HEK293 (cell line): ENCODE results near the gene METTL25B.

Experiments
- BCL6B ChIP-seq: fragments of 450-650 bp; formaldehyde crosslinking; IDR thresholded peaks from 2 replicates; pipeline ENCODE4 v1.5.1; 2017; ENCODE audit warnings: missing biosample characterization, missing genetic modification characterization
- EGR2 ChIP-seq: fragments of 450-650 bp; formaldehyde crosslinking; IDR thresholded peaks from 2 replicates; pipeline ENCODE4 v1.5.1; 2016; ENCODE audit warnings: low read depth, missing biosample characterization, missing genetic modification characterization
- MEIS1 ChIP-seq: sonication (generic); formaldehyde crosslinking; IDR thresholded peaks from 2 replicates; pipeline ENCODE4 v1.8.1; 2022; ENCODE audit warnings: missing genetic modification reagents, mild to moderate bottlenecking, borderline replicate concordance
- OSR2 ChIP-seq: fragments of 450-650 bp; formaldehyde crosslinking; IDR thresholded peaks from 2 replicates; pipeline ENCODE4 v1.5.1; 2016; ENCODE audit warnings: missing biosample characterization, missing genetic modification characterization
- PRDM1 ChIP-seq: fragments of 450-650 bp; formaldehyde crosslinking; IDR thresholded peaks from 2 replicates; pipeline ENCODE4; 2016; ENCODE audit warnings: missing biosample characterization, missing genetic modification characterization
- PRDM2 ChIP-seq: fragments of 450-650 bp; formaldehyde crosslinking; IDR thresholded peaks from 2 replicates; pipeline ENCODE4 v1.5.1; 2016; ENCODE audit warnings: missing biosample characterization, missing genetic modification characterization, borderline replicate concordance
- REST ChIP-seq: fragments of 450-650 bp; formaldehyde crosslinking; IDR thresholded peaks from 2 replicates; pipeline ENCODE4 v1.5.1; 2016; ENCODE audit warnings: missing biosample characterization, missing genetic modification characterization
- ZFHX2 ChIP-seq: fragments of 450-650 bp; formaldehyde crosslinking; conservative IDR thresholded peaks from 2 replicates; pipeline ENCODE4 v1.5.1; 2016; ENCODE audit warnings: missing biosample characterization, missing genetic modification characterization
- ZFP69B ChIP-seq: fragments of 450-650 bp; formaldehyde crosslinking; IDR thresholded peaks from 2 replicates; pipeline ENCODE4 v1.5.1; 2016; ENCODE audit warnings: missing biosample characterization, missing genetic modification characterization
- ZNF2 ChIP-seq: fragments of 450-650 bp; formaldehyde crosslinking; IDR thresholded peaks from 2 replicates; pipeline ENCODE4 v1.5.1; 2016; ENCODE audit warnings: missing biosample characterization, missing genetic modification characterization
- ZNF354C ChIP-seq: fragments of 450-650 bp; formaldehyde crosslinking; IDR thresholded peaks from 2 replicates; pipeline ENCODE4 v1.5.1; 2016; ENCODE audit warnings: missing biosample characterization, missing genetic modification characterization, low read depth, borderline replicate concordance
- ZNF366 ChIP-seq: fragments of 450-650 bp; formaldehyde crosslinking; conservative IDR thresholded peaks from 2 replicates; pipeline ENCODE4 v1.5.1; 2016; ENCODE audit warnings: missing biosample characterization, missing genetic modification characterization
- ZNF549 ChIP-seq: fragments of 450-650 bp; IDR thresholded peaks from 2 replicates; pipeline ENCODE4 v1.5.1; 2018; ENCODE audit warnings: missing biosample characterization, missing genetic modification characterization, mild to moderate bottlenecking, inconsistent platforms, moderate library complexity
- ZNF660 ChIP-seq: fragments of 450-650 bp; IDR thresholded peaks from 2 replicates; pipeline ENCODE4 v1.5.1; 2018; ENCODE audit warnings: missing biosample characterization, mild to moderate bottlenecking, missing genetic modification characterization
- ZNF791 ChIP-seq: fragments of 450-650 bp; formaldehyde crosslinking; IDR thresholded peaks from 2 replicates; pipeline ENCODE4 v1.5.1; 2016; ENCODE audit warnings: missing biosample characterization, missing genetic modification characterization
- TF ChIP-seq, protein P1 (sequence below): fragments of 450-650 bp; IDR thresholded peaks from 2 replicates; pipeline ENCODE4 v1.5.1; 2018; ENCODE audit warnings: missing biosample characterization, missing genetic modification characterization
- TF ChIP-seq, protein P2 (sequence below): fragments of 450-650 bp; formaldehyde crosslinking; IDR thresholded peaks from 2 replicates; pipeline ENCODE4 v1.5.1; 2016; ENCODE audit warnings: missing biosample characterization, missing genetic modification characterization

Gene METTL25B

GRCh38 chr1:156741481-156741983 is 13.3 kb downstream of the METTL25B start (continued):
- TF ChIP-seq ZNF660 (tag by site-specific recombination) (0 out of 2 replicates have a peak, but pooled peaks have one; percentile 31), OSR2 (peak; percentile 60; the same call in 1 of the 2 replicates), EGR2 (peak; percentile 76), BCL6B (tag by site-specific recombination) (no peak), MEIS1 (CRISPR knock-in tag) (no peak), ZNF2 (tag by site-specific recombination) (no peak), ZNF791 (tag by site-specific recombination) (no peak), ZNF366 (tag by site-specific recombination) (peak; percentile 53; the same call in 1 of the 2 replicates), PRDM1 (tag by site-specific recombination) (peak; percentile 31; the same call in 1 of the 2 replicates), ZFP69B (no peak), ZNF354C (tag by site-specific recombination) (no peak), REST (tag by site-specific recombination) (no peak), PRDM2 (no peak), ZNF549 (tag by site-specific recombination) (no peak), ZFHX2 (tag by site-specific recombination) (peak; percentile 78)
- TF ChIP-seq, protein P1, sequence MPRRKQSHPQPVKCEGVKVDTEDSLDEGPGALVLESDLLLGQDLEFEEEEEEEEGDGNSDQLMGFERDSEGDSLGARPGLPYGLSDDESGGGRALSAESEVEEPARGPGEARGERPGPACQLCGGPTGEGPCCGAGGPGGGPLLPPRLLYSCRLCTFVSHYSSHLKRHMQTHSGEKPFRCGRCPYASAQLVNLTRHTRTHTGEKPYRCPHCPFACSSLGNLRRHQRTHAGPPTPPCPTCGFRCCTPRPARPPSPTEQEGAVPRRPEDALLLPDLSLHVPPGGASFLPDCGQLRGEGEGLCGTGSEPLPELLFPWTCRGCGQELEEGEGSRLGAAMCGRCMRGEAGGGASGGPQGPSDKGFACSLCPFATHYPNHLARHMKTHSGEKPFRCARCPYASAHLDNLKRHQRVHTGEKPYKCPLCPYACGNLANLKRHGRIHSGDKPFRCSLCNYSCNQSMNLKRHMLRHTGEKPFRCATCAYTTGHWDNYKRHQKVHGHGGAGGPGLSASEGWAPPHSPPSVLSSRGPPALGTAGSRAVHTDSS (tag by site-specific recombination): no peak
- TF ChIP-seq, protein P2, sequence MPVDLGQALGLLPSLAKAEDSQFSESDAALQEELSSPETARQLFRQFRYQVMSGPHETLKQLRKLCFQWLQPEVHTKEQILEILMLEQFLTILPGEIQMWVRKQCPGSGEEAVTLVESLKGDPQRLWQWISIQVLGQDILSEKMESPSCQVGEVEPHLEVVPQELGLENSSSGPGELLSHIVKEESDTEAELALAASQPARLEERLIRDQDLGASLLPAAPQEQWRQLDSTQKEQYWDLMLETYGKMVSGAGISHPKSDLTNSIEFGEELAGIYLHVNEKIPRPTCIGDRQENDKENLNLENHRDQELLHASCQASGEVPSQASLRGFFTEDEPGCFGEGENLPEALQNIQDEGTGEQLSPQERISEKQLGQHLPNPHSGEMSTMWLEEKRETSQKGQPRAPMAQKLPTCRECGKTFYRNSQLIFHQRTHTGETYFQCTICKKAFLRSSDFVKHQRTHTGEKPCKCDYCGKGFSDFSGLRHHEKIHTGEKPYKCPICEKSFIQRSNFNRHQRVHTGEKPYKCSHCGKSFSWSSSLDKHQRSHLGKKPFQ: no peak
- TF ChIP-seq, all 188 proteins: peak for 8
